SK-N-SH (cell line): Measurements from ENCODE around the gene RBBP4. TPM values are rescaled to one million over a fixed set of nuclear protein-coding genes. Genes with fewer than 3 reads are reported as not detected.

ENCODE experiments used
- CTCF ChIA-PET: fragments of 300-600, 350-600 bp; formaldehyde crosslinking; extraction: SDS; loops from one replicate; lab custom pipeline; 2021; lab: Yijun Ruan, JAX
- POLR2A ChIA-PET: fragments of 350-600 bp; sonication (Branson Sonifier 250); formaldehyde crosslinking; extraction: SDS; loops from one replicate; lab custom pipeline; 2020; ENCODE audit warnings: antibody characterized with exemption, inconsistent platforms; lab: Yijun Ruan, JAX
- DNase-seq: peaks from one replicate; pipeline ENCODE4 v3.0.0; 2012
- H2AFZ ChIP-seq: fragments of 200-600 bp; sonication (generic); 2 replicates; pipeline ENCODE4 v1.8.1; 2016; ENCODE audit warnings: antibody characterized with exemption, mild to moderate bottlenecking, low read depth
- H3F3A ChIP-seq: fragments of 200-600 bp; sonication (generic); replicated peaks from 2 replicates; pipeline ENCODE3; 2016; ENCODE audit warnings: antibody characterized with exemption, mild to moderate bottlenecking; ENCODE audit not compliant: insufficient read depth
- H3K27ac ChIP-seq, 2 experiments: fragments of 200-500 bp in 1 of 2; fragments of 200-600 bp in 1 of 2; sonication (Bioruptor generic) in 1 of 2; sonication (generic), shearing (Covaris generic) in 1 of 2; 2 replicates each; pipeline versions ENCODE4 v1.5.1 to v1.6.1; 2014 to 2016; ENCODE audit warnings: low read depth in 2 of 2, inconsistent platforms in 1 of 2, low read length in 1 of 2, mild to moderate bottlenecking in 1 of 2, mixed read lengths in 1 of 2
- H3K27me3 ChIP-seq: fragments of 200-600 bp; sonication (generic), shearing (Covaris generic); 2 replicates; pipeline ENCODE4 v1.6.1; 2016; ENCODE audit warnings: mixed run types; ENCODE audit not compliant: insufficient read depth
- H3K36me3 ChIP-seq, 2 experiments: fragments of 200-500 bp in 1 of 2; fragments of 200-600 bp in 1 of 2; sonication (Bioruptor generic) in 1 of 2; sonication (generic) in 1 of 2; replicated peaks in 1 of 2; 2 replicates each; pipeline versions ENCODE3 to v1.5.1; 2014 to 2016; ENCODE audit warnings: low read length in 1 of 2, mild to moderate bottlenecking in 1 of 2; ENCODE audit not compliant: insufficient read depth in 2 of 2, control insufficient read depth in 1 of 2
- H3K4me1 ChIP-seq, 2 experiments: fragments of 200-500 bp in 1 of 2; fragments of 200-600 bp in 1 of 2; sonication (Bioruptor generic) in 1 of 2; sonication (generic), shearing (Covaris generic) in 1 of 2; 2 replicates each; pipeline versions ENCODE4 v1.5.1 to v1.6.1; 2014 to 2016; ENCODE audit warnings: low read depth in 1 of 2, low read length in 1 of 2, mixed run types in 1 of 2; ENCODE audit not compliant: insufficient read depth in 2 of 2, control insufficient read depth in 1 of 2
- H3K4me2 ChIP-seq: fragments of 200-600 bp; sonication (generic), shearing (Covaris generic); 2 replicates; pipeline ENCODE4 v1.6.1; 2017; ENCODE audit warnings: mixed run types
- H3K4me3 ChIP-seq, 2 experiments: fragments of 200-500 bp in 1 of 2; fragments of 200-600 bp in 1 of 2; sonication (Bioruptor generic) in 1 of 2; sonication (generic), shearing (Covaris generic) in 1 of 2; 2 replicates each; pipeline versions ENCODE4 v1.5.1 to v1.8.1; 2014 to 2016; ENCODE audit warnings: low read depth in 2 of 2, inconsistent platforms in 1 of 2, low read length in 1 of 2, mild to moderate bottlenecking in 1 of 2, mixed read lengths in 1 of 2, moderate library complexity in 1 of 2
- H3K79me2 ChIP-seq: fragments of 200-600 bp; sonication (generic); 2 replicates; pipeline ENCODE4 v1.8.1; 2017; ENCODE audit warnings: mild to moderate bottlenecking; ENCODE audit not compliant: insufficient read depth
- H3K9ac ChIP-seq: fragments of 200-600 bp; sonication (generic); 2 replicates; pipeline ENCODE4 v1.6.1; 2017; ENCODE audit warnings: mixed run types
- H3K9me2 ChIP-seq: fragments of 200-600 bp; sonication (generic); 2 replicates; pipeline ENCODE4 v1.6.1; 2017; ENCODE audit warnings: mixed run types
- H3K9me3 ChIP-seq: fragments of 200-600 bp; sonication (generic); 2 replicates; pipeline ENCODE4 v1.6.1; 2017; ENCODE audit warnings: mixed run types, mild to moderate bottlenecking, moderate library complexity
- H4K20me1 ChIP-seq: fragments of 200-600 bp; sonication (generic); 2 replicates; pipeline ENCODE4 v1.6.1; 2017; ENCODE audit warnings: mild to moderate bottlenecking, mixed run types; ENCODE audit not compliant: insufficient read depth
- FOSL2 ChIP-seq: IDR thresholded peaks from 2 replicates; pipeline ENCODE4 v1.4.0; 2012; ENCODE audit warnings: low read depth, mild to moderate bottlenecking, moderate library complexity, borderline replicate concordance
- FOXJ3 ChIP-seq: sonication (generic); formaldehyde crosslinking; IDR thresholded peaks from 2 replicates; pipeline ENCODE4 v1.5.1; 2020; ENCODE audit warnings: mild to moderate bottlenecking, missing genetic modification reagents
- FOXM1 ChIP-seq: IDR thresholded peaks from 2 replicates; pipeline ENCODE4 v1.4.0; 2012; ENCODE audit warnings: low read depth, mild to moderate bottlenecking
- GABPA ChIP-seq: IDR thresholded peaks from 2 replicates; pipeline ENCODE4 v1.4.0; 2012; ENCODE audit warnings: low read depth, mild to moderate bottlenecking
- GATA2 ChIP-seq: sonication (generic); formaldehyde crosslinking; IDR thresholded peaks from 2 replicates; pipeline ENCODE4 v1.5.0; 2020; ENCODE audit warnings: mild to moderate bottlenecking, missing genetic modification reagents
- JUND ChIP-seq: IDR thresholded peaks from 2 replicates; pipeline ENCODE4 v1.4.0; 2012
- NFIC ChIP-seq: IDR thresholded peaks from 2 replicates; pipeline ENCODE4 v1.4.0; 2012; ENCODE audit warnings: borderline replicate concordance
- NRF1 ChIP-seq: IDR thresholded peaks from 2 replicates; pipeline ENCODE4 v1.6.1; 2012; ENCODE audit warnings: low read depth, mild to moderate bottlenecking, low read length
- RAD21 ChIP-seq: IDR thresholded peaks from 2 replicates; pipeline ENCODE4 v1.6.1; 2012; ENCODE audit warnings: mild to moderate bottlenecking, low read length
- RXRA ChIP-seq: IDR thresholded peaks from 2 replicates; pipeline ENCODE4 v1.4.0; 2012; ENCODE audit warnings: low read depth, mild to moderate bottlenecking, borderline replicate concordance
- SIN3A ChIP-seq: IDR thresholded peaks from 2 replicates; pipeline ENCODE4 v1.6.1; 2012; ENCODE audit warnings: low read depth, mild to moderate bottlenecking, low read length, moderate library complexity, borderline replicate concordance
- SMC3 ChIP-seq: IDR thresholded peaks from 2 replicates; pipeline ENCODE4 v1.6.1; 2012; ENCODE audit warnings: low read depth, low read length, improper control_type of control experiment
- USF1 ChIP-seq: IDR thresholded peaks from 2 replicates; pipeline ENCODE4 v1.4.0; 2012; ENCODE audit warnings: low read depth, borderline replicate concordance
- YY1 ChIP-seq: IDR thresholded peaks from 2 replicates; pipeline ENCODE4 v1.4.0; 2012; ENCODE audit warnings: low read depth, mild to moderate bottlenecking
- WGBS: methylation state at CpG from one replicate; pipeline ENCODE4 v1.1.6; 2017; ENCODE audit warnings: low lambda C conversion rate; 5-methylcytosine and 5-hydroxymethylcytosine counted together
- polyA plus RNA-seq, 3 experiments: library from polyadenylated mRNA; depleted of rRNA; stranded (reverse); fragments of >200 nt; gene quantifications; 2 replicates each; pipeline ENCODE4 v1.2.3, GENCODE V29; 2012
- TF ChIP-seq, protein P1 (sequence below): IDR thresholded peaks from 2 replicates; pipeline ENCODE4 v1.4.0; 2012; ENCODE audit warnings: low read depth
- TF ChIP-seq, protein P2 (sequence below): fragments of 150-350 bp; IDR thresholded peaks from 2 replicates; pipeline ENCODE4 v1.6.1; 2016; ENCODE audit warnings: mild to moderate bottlenecking, low read depth, low read length
- TF ChIP-seq, protein P3 (sequence below): fragments of 200-600 bp; sonication (generic); IDR thresholded peaks from 2 replicates; pipeline ENCODE4 v1.6.1; 2017; ENCODE audit warnings: antibody characterized with exemption, mild to moderate bottlenecking, moderate library complexity

The RBBP4 gene
- polyA plus RNA-seq, 1 of the 3 experiments (the other 2 are of a cell fraction) = 108 TPM

DNA sequence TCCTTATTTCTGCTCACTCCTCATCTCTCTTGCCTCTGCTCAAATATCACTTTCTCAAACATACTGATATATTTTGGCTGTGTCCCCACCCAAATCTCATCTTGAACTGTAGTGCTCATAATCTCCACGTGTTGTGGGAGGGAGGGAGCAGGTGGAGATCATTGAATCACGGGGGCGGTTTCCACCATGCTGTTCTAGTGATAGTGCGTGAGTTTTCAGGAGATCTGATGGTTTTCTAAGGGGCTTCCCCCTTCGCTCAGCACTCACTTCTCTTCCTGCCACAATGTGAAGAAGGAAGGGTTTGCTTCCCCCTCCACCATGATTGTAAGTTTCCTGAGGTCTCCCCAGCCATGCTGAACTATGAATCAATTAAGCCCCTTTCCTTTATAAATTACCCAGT is 27.2 kb upstream of the RBBP4 start:
- ChIA-PET CTCF (interaction anchor here (1.9 kb wide), 1 partner anchor 11 kb away, joined by 4 read pairs; no protein-coding TSS in a partner anchor), POLR2A (no interaction called here)
- Histone ChIP-seq H3K9me2 (no peaks in the 10 kb centered on the region), H2AFZ (no peak overlapping the region), H4K20me1 (no peaks in the 10 kb centered on the region), H3K27ac (no peak overlapping the region), H3K9ac (no peak overlapping the region), H3K4me3 (no peak overlapping the region), H3K4me2 (no peak overlapping the region), H3K4me1 (no peaks in the 10 kb centered on the region), H3K27me3 (no peaks in the 10 kb centered on the region), H3K79me2 (peaks cover 2% of the 10 kb centered on the region; the same call in 1 of the 2 replicates), H3K9me3 (no peaks in the 10 kb centered on the region), H3K36me3 (peaks cover 9 to 47% of the 10 kb centered on the region in 2 experiments), H3F3A (no peaks in the 10 kb centered on the region)
- TF ChIP-seq NFIC = no peak
- TF ChIP-seq, protein P1, sequence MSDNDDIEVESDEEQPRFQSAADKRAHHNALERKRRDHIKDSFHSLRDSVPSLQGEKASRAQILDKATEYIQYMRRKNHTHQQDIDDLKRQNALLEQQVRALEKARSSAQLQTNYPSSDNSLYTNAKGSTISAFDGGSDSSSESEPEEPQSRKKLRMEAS = no peak
- TF ChIP-seq NRF1 = no peak
- TF ChIP-seq SMC3 = no peak
- TF ChIP-seq GABPA = no peak
- no peak for TF ChIP-seq RXRA
- no peak for TF ChIP-seq FOXJ3 (CRISPR knock-in tag)
- TF ChIP-seq, protein P2, sequence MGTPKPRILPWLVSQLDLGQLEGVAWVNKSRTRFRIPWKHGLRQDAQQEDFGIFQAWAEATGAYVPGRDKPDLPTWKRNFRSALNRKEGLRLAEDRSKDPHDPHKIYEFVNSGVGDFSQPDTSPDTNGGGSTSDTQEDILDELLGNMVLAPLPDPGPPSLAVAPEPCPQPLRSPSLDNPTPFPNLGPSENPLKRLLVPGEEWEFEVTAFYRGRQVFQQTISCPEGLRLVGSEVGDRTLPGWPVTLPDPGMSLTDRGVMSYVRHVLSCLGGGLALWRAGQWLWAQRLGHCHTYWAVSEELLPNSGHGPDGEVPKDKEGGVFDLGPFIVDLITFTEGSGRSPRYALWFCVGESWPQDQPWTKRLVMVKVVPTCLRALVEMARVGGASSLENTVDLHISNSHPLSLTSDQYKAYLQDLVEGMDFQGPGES = no peak
- TF ChIP-seq SIN3A = no peak
- TF ChIP-seq, protein P3, sequence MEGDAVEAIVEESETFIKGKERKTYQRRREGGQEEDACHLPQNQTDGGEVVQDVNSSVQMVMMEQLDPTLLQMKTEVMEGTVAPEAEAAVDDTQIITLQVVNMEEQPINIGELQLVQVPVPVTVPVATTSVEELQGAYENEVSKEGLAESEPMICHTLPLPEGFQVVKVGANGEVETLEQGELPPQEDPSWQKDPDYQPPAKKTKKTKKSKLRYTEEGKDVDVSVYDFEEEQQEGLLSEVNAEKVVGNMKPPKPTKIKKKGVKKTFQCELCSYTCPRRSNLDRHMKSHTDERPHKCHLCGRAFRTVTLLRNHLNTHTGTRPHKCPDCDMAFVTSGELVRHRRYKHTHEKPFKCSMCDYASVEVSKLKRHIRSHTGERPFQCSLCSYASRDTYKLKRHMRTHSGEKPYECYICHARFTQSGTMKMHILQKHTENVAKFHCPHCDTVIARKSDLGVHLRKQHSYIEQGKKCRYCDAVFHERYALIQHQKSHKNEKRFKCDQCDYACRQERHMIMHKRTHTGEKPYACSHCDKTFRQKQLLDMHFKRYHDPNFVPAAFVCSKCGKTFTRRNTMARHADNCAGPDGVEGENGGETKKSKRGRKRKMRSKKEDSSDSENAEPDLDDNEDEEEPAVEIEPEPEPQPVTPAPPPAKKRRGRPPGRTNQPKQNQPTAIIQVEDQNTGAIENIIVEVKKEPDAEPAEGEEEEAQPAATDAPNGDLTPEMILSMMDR = no peak
- no peak for TF ChIP-seq FOSL2
- TF ChIP-seq JUND = no peak
- TF ChIP-seq YY1 = no peak
- TF ChIP-seq GATA2 (CRISPR knock-in tag) = no peak
- no peak for TF ChIP-seq RAD21
- TF ChIP-seq USF1 = no peak
- no peak for TF ChIP-seq FOXM1
- WGBS = 94% methylated on average over 5 of the region's 5 CpGs
- no peak for DNase-seq
